ENCODE data around the gene RNF14. TPM values are rescaled to one million over a fixed set of nuclear protein-coding genes. Genes with fewer than 3 reads are reported as not detected.

The RNF14 gene
- total RNA-seq, 1 experiment from 2014 or later = 20.1 TPM

GRCh38 chr5:142003266-142003800, 34.4 kb downstream of the RNF14 start:
- H3K9ac ChIP-seq (ENCODE audit: extremely low read depth, insufficient read length, low read length) = no peak overlapping the region
- H3K27ac ChIP-seq (ENCODE audit: insufficient read length, low read depth, low read length) = no peak overlapping the region
- H3K56ac ChIP-seq (ENCODE audit: insufficient read length, low read depth, low read length) = no peak overlapping the region
- H2BK12ac ChIP-seq (ENCODE audit: insufficient read length, low read depth, low read length) = no peak overlapping the region
- no CpG with 5 or more reads among the region's 2 CpGs for WGBS (ENCODE audit: extremely low coverage, insufficient read length, low lambda C conversion rate)
- no peaks in the 10 kb centered on the region for H3K4me1 ChIP-seq (ENCODE audit: insufficient read depth, low read length)
- no peaks in the 10 kb centered on the region for H3K27me3 Mint-ChIP-seq (ENCODE audit: low read depth)
- DNase-seq = no peak
- H3K4me1 Mint-ChIP-seq = no peaks in the 10 kb centered on the region
- H2BK15ac ChIP-seq (ENCODE audit: low read depth, low read length) = no peak overlapping the region
- no peak for TF ChIP-seq CTCF (conservative IDR thresholded peaks at IDR 0.05)
- H3T11ph ChIP-seq (ENCODE audit: low read length) = no peak overlapping the region
- H2BK5ac ChIP-seq (ENCODE audit: insufficient read length, low read length) = no peak overlapping the region
- H4K5ac ChIP-seq (ENCODE audit: insufficient read length, low read depth, low read length) = no peak overlapping the region
- no peaks in the 10 kb centered on the region for H3K79me2 ChIP-seq (ENCODE audit: insufficient read depth, low read length)
- no peak overlapping the region for H2BK20ac ChIP-seq (ENCODE audit: low read depth, low read length, poor library complexity, severe bottlenecking)
- no peak overlapping the region for H2BK120ac ChIP-seq (ENCODE audit: low read depth, low read length, poor library complexity, severe bottlenecking)
- peaks cover 2% of the 10 kb centered on the region for H4K20me1 ChIP-seq (ENCODE audit: control insufficient read depth, insufficient read depth, insufficient read length)
- H3K9me3 Mint-ChIP-seq = peaks cover 0 to 3% of the 10 kb centered on the region in 2 experiments; a peak in 1 of 5 replicates
- H3K36me3 Mint-ChIP-seq (ENCODE audit: insufficient read depth in 1 of 3, low read depth in 3 of 3) = peaks cover 29 to 88% (median 76%) of the 10 kb centered on the region in 3 experiments; a peak in 6 of 7 replicates
- no peak overlapping the region for H3K4ac ChIP-seq (ENCODE audit: low read depth, low read length)
- H2AFZ ChIP-seq (ENCODE audit: low read length) = no peak overlapping the region
- H3K23me2 ChIP-seq (ENCODE audit: insufficient read length, low read depth, low read length, poor library complexity, severe bottlenecking) = no peaks in the 10 kb centered on the region
- no peak overlapping the region for H3K23ac ChIP-seq (ENCODE audit: insufficient read length, low read depth, low read length)
- H4K91ac ChIP-seq (ENCODE audit: insufficient read length, low read depth, low read length) = no peak overlapping the region
- H3K79me1 ChIP-seq (ENCODE audit: insufficient read depth, low read depth, low read length, poor library complexity, severe bottlenecking) = no peaks in the 10 kb centered on the region
- no peak overlapping the region for H3K4me2 ChIP-seq (ENCODE audit: insufficient read depth, insufficient read length, low read length)
- no peak overlapping the region for H3K27ac Mint-ChIP-seq
- no peak overlapping the region for H3K18ac ChIP-seq (ENCODE audit: insufficient read length, low read depth, low read length)
- H3K27me3 ChIP-seq (ENCODE audit: insufficient read depth, low read length) = no peaks in the 10 kb centered on the region
- no peaks in the 10 kb centered on the region for H3K9me3 ChIP-seq (ENCODE audit: control insufficient read depth, low read depth, low read length)
- no peak overlapping the region for H3K4me3 Mint-ChIP-seq
- no peak overlapping the region for H2AK5ac ChIP-seq (ENCODE audit: insufficient read length, low read length)
- no peak overlapping the region for H3K14ac ChIP-seq (ENCODE audit: insufficient read depth, low read length)
- H4K8ac ChIP-seq (replicated peaks; ENCODE audit: insufficient read length, low read depth, low read length) = no peak overlapping the region
